ENCODE data around the gene FNDC3B.

Gene FNDC3B

DNA sequence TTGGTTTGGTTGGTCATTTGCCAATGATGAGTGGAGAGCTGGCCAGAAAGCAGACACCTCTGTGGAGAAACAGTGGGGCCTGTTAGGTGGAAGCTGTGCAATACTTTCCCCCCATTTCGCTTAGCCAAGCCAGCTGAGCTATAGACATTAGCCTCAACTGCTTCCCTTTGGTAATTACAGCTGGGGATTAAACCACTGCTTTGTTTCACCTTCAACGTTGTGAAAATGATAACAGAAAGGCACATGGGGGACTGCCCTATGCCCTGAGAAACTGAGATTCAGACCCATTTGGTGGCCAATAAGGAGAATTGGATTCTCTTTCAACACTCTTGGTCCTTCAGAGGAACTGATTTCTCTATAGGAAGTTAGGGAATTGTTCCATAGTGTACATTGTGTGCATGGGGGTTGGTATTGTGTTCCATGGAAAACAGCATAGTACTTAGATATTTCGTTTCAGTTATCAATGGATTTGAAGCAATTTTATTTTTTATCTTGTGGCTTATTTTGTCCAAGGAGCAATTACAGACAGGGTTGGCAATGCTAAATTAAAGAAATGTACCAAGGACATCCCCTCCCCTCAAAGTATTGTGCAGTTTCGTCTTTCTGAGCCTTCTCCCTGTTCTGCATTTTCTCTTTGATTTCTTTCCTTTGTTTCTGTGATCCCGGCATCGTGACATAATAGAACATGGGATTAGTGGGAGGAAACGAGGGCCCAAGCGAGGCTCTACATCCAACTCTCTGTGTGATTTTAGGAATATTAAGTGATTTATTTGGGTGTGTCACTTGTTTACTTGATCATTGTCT lies 194.3 kb downstream of the FNDC3B start:
- Histone ChIP-seq H3K27me3 (ENCODE audit: low read length) (no peaks in the 10 kb centered on the region), H3K9me2 (replicated peaks; ENCODE audit: insufficient read depth, low read length) (no peaks in the 10 kb centered on the region), H3F3A (ENCODE audit: insufficient read depth) (no peaks in the 10 kb centered on the region), H3K4me3 (ENCODE audit: insufficient read depth, low read length, poor library complexity, severe bottlenecking) (no peak overlapping the region), H3K79me2 (ENCODE audit: insufficient read depth, low read length) (no peaks in the 10 kb centered on the region), H3K9ac (ENCODE audit: low read length) (no peak overlapping the region), H4K20me1 (ENCODE audit: low read depth, low read length) (no peaks in the 10 kb centered on the region), H2AFZ (ENCODE audit: low read depth, low read length, severe bottlenecking) (no peak overlapping the region), H3K9me3 (ENCODE audit: insufficient read depth, low read length) (no peaks in the 10 kb centered on the region), H3K27ac (ENCODE audit: low read depth, low read length) (no peak overlapping the region), H3K4me2 (ENCODE audit: low read depth, low read length, poor library complexity, severe bottlenecking) (no peak overlapping the region), H3K36me3 (ENCODE audit: low read length) (no peaks in the 10 kb centered on the region)
- TF ChIP-seq EZH2phosphoT487 (conservative IDR thresholded peaks at IDR 0.05; ENCODE audit: low read length) = no peak
- TF ChIP-seq, protein P1, sequence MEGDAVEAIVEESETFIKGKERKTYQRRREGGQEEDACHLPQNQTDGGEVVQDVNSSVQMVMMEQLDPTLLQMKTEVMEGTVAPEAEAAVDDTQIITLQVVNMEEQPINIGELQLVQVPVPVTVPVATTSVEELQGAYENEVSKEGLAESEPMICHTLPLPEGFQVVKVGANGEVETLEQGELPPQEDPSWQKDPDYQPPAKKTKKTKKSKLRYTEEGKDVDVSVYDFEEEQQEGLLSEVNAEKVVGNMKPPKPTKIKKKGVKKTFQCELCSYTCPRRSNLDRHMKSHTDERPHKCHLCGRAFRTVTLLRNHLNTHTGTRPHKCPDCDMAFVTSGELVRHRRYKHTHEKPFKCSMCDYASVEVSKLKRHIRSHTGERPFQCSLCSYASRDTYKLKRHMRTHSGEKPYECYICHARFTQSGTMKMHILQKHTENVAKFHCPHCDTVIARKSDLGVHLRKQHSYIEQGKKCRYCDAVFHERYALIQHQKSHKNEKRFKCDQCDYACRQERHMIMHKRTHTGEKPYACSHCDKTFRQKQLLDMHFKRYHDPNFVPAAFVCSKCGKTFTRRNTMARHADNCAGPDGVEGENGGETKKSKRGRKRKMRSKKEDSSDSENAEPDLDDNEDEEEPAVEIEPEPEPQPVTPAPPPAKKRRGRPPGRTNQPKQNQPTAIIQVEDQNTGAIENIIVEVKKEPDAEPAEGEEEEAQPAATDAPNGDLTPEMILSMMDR (IDR thresholded peaks at IDR 0.05; ENCODE audit: insufficient read depth, low read length, poor library complexity, severe bottlenecking) = no peak

DNA sequence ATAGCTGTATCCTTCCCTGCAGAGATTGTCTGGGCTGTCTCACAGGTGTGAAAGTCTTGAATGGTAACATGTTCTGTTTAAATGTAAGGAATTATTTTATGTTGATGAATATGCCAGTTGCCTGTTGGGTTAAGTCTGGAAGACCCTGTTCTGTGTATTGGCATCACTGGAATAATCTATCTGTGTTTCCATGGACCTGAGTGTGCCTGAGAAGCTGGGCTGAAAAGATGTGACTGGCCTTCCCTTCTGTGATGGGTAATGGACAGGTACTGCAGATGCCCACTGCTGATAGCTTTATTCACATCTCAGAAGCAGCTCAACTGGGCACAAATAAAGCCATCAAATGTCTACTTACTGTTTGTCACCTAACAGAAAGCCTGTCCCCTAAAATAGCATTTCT lies 196.3 kb downstream of the FNDC3B start:
- Histone ChIP-seq H2AFZ (ENCODE audit: low read depth, low read length, severe bottlenecking) (no peak overlapping the region), H3K36me3 (ENCODE audit: low read length) (no peaks in the 10 kb centered on the region), H4K20me1 (ENCODE audit: low read depth, low read length) (no peaks in the 10 kb centered on the region), H3K27ac (ENCODE audit: low read depth, low read length) (no peak overlapping the region), H3K4me2 (ENCODE audit: low read depth, low read length, poor library complexity, severe bottlenecking) (no peak overlapping the region), H3K4me3 (ENCODE audit: insufficient read depth, low read length, poor library complexity, severe bottlenecking) (no peak overlapping the region), H3K9me2 (replicated peaks; ENCODE audit: insufficient read depth, low read length) (no peaks in the 10 kb centered on the region), H3F3A (ENCODE audit: insufficient read depth) (no peaks in the 10 kb centered on the region), H3K9me3 (ENCODE audit: insufficient read depth, low read length) (no peaks in the 10 kb centered on the region), H3K27me3 (ENCODE audit: low read length) (no peaks in the 10 kb centered on the region), H3K79me2 (ENCODE audit: insufficient read depth, low read length) (no peaks in the 10 kb centered on the region), H3K9ac (ENCODE audit: low read length) (no peak overlapping the region)
- TF ChIP-seq, protein P1 (IDR thresholded peaks at IDR 0.05; ENCODE audit: insufficient read depth, low read length, poor library complexity, severe bottlenecking) = no peak
- TF ChIP-seq EZH2phosphoT487 (conservative IDR thresholded peaks at IDR 0.05; ENCODE audit: low read length) = no peak

DNA sequence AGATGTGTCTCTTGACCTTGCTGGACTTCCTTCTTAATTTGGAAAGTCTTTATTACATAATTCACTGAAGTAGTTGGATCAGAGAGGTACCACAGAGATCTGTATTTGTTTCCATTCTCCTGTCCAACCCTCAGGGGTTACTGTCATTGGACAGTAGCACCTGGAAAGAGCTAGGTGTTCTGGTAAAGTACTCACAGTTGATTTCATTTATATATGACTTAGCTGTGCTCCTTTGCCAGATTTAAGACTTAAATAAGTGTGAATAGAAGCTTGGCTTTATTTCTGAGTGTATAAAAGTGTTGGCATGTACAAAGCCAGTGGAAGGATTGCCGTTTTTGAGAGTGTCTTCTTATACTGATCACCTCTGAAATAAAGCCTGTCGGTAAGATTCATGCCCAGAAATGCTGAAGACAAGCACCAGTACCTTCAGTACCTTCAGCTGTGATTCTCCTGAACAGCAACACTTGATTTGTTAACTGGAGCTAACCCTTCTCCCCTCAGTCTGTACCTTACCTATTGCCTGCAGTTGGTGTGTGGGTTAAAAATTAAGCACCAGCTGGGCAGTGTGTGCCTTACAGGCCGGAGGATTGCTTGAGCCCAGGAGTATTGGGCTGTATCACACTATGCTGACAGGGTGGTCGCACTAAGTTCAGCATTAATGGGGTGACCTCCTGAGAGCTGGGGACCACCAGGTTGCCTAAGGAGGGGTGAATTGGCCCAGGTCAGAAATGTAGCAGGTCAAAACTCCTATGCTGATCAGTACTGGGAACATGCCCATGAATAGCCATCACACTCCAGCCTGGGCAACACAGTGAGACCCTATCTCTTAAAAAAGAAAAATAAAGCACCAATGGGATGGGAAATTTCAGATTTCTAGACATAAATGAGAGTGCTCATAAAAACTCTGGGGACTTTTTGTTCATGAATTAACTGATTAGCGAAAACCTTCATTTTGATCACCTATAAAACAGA lies 197.7 kb downstream of the FNDC3B start:
- Histone ChIP-seq H3K27me3 (ENCODE audit: low read length) (no peaks in the 10 kb centered on the region), H3K27ac (ENCODE audit: low read depth, low read length) (no peak overlapping the region), H3K9me3 (ENCODE audit: insufficient read depth, low read length) (no peaks in the 10 kb centered on the region), H3K36me3 (ENCODE audit: low read length) (no peaks in the 10 kb centered on the region), H3K9me2 (replicated peaks; ENCODE audit: insufficient read depth, low read length) (no peaks in the 10 kb centered on the region), H3K4me3 (ENCODE audit: insufficient read depth, low read length, poor library complexity, severe bottlenecking) (no peak overlapping the region), H3K4me2 (ENCODE audit: low read depth, low read length, poor library complexity, severe bottlenecking) (no peak overlapping the region), H2AFZ (ENCODE audit: low read depth, low read length, severe bottlenecking) (no peak overlapping the region), H3K79me2 (ENCODE audit: insufficient read depth, low read length) (no peaks in the 10 kb centered on the region), H3K9ac (ENCODE audit: low read length) (no peak overlapping the region), H3F3A (ENCODE audit: insufficient read depth) (no peaks in the 10 kb centered on the region), H4K20me1 (ENCODE audit: low read depth, low read length) (no peaks in the 10 kb centered on the region)
- TF ChIP-seq, protein P1 (IDR thresholded peaks at IDR 0.05; ENCODE audit: insufficient read depth, low read length, poor library complexity, severe bottlenecking) = no peak
- TF ChIP-seq EZH2phosphoT487 (conservative IDR thresholded peaks at IDR 0.05; ENCODE audit: low read length) = no peak

All from SU-DHL-6 (cell line).